NCI-H1417 (cell line): ENCODE data around the gene YES1.

ENCODE experiments used
- DNase-seq, 3 experiments: peaks; one replicate each; lab custom pipeline; 2025; lab: John Stamatoyannopoulos, UW

YES1 gene

GRCh38 chr18:811892-812375 lies at the start of gene YES1:
Gene YES1 (minus strand): TSS chr18:812242. CDS start chr18:756827, 55,415 bp downstream.
- DNase-seq: peak in 2 of 3 experiments; percentile 77 to 86

- DNase-seq: no peak
Observed at GRCh38 chr18:857986-858385, 45.9 kb upstream of the YES1 start.

DNA sequence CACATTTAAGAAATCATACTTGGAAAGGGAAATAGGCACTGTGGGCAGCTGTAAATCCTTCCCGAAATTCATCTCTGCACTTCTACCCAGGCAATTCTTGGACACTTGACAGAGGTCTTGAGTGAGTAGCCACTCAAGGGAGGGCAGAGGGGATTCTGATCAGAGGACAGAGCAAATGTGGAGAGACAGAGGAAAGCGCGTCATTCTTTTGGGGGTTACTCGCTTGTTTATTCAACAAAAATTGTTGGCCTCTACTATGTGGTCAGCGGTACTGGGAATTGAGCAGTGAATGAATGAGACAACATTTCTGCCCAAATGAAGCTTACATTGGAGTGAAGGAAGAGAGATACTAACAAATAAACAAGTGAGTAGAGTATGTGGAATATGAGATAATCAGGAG lies 41.4 kb upstream of the YES1 start:
- no peak for DNase-seq

DNA sequence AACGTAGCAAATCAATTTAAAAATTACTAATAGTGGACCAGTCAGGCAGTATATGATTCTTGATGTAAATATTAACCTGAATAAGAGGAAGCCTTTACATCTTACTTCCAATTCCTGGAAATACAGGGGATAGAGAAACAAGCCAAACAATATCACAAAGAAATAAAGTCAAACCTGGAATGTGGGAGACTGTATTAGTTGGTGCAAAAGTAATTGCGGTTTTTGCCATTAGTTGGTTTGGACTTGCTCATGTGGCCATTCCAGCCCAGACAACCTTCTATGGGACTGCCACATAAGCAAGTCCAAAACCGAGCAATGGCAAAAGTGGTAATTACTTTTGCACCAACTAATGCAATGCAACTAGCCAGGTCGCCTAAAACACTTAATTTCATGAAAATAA lies 38.9 kb upstream of the YES1 start:
- DNase-seq: no peak

DNA sequence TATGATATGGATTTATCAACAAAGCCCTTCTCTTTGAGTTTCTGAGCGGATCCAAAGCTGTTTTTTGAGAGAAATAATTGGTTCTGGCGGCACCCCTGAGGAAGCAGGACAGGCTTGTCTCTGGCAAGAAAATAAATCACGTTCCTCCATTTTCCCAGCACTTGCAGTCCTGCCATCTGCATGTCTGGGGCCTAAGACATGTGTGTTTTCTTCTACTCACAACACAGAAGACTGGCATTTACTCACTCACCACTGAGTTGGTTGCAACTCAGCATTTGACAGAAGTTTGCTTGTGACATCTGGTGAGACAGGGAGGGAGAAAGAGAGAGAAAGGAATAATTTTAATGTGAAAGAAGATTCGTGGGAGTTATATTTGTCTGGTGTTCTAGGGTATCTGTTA lies 37.0 kb upstream of the YES1 start:
- DNase-seq: no peak

GRCh38 chr18:848062-848861 lies 36.2 kb upstream of the YES1 start:
- no peak for DNase-seq

- DNase-seq: no peak
Observed at GRCh38 chr18:845152-845819, 33.2 kb upstream of the YES1 start.

DNA sequence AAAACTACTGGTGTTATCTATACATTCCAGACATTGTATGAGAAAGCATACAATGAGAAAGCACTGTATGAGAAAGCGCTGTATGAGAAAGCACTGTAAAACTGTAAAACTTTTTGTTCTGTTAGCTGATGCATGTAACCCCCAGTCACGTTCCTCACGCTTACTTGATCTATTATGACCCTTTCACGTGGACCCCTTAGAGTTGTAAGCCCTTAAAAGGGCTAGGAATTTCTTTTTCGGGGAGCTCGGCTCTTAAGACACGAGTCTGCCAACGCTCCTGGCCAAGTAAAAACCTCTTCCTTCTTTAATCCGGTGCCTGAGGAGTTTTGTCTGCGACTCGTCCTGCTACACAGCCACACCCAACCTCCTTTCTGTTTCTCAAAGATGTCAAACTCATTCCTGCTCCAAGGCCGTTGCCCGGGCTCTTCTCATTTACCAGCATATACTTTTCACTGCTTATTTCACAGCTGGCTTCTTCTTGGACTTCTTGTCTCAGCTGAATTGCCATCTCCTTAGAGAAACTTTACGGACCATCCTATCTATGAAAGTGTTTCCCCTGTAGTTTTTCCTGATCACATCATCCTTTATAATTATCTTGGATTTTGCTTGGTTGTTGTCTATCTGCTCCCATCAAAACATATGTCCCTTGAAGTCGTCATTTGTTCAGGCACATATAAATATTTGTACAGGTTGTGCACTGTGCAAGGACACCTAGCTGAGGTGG lies 29.8 kb upstream of the YES1 start:
- no peak for DNase-seq

DNA sequence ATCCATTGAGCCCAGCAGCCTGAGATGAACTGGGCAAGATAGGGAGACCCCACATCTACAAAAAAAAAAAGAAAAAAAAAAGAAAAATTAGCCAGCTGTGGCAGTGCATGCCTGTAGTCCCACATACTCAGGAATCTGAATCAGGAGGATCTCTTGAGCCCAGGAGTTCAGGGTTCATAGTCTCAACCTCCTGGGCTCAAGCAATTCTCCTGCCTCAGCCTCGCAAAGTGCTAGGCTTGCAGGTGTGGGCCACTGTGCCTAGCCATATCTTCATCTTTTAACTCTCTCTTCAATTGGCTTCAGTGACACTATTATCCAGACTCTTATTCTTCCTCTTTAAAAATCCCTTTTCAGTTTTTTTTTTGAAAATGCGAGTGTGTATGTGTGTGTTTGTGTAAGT lies 28.5 kb upstream of the YES1 start:
- DNase-seq: no peak

DNA sequence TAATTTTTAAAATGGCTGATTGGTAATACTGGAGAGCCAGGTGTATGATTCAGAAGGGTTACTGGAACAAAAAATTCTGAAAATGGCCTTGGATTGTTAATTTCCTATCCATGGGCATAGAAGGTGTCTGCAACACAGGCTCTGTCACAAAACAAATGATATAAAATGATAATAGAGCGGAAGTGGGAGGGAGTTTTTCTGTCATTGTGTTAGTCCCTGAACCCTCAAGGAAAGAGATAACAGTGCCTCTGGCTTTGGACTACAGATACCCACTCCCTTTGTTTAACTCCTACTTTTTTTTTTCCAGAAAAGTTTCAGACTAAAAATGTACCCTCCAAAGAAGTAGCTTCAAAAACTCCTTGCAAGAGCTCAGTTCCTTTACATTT lies 28.0 kb upstream of the YES1 start:
- no peak for DNase-seq

GRCh38 chr18:839224-840022 lies 27.4 kb upstream of the YES1 start:
- DNase-seq: peak; percentile 76 to 88 (median 80)

DNA sequence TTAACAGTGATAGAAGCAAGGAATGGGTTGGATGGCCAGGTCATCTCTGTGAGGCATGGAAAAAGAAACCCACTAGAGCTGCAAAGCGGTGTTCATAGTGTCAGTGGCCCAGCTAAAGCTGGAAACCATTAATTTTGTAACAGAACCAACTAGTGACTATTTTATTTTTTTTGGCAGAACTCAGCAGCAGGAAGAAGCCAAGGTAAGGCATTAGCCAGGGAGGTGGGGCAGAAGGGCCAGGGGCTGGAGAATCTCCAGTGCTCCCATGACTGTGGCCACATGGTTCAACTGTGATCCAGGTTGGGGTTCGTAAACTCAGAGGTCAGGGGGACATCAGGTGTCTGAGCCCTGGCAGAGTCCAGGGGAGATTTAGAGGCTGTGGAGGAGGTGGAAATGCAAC lies 25.9 kb upstream of the YES1 start:
- no peak for DNase-seq

GRCh38 chr18:834082-834720 lies 22.2 kb upstream of the YES1 start:
- DNase-seq: no peak

- no peak for DNase-seq
Observed at GRCh38 chr18:833197-833596, 21.2 kb upstream of the YES1 start.

GRCh38 chr18:832085-832681 lies 20.1 kb upstream of the YES1 start:
- DNase-seq: peak; percentile 3 to 81 (median 70)

- DNase-seq: peak in 2 of 3 experiments; percentile 13 to 47
Observed at GRCh38 chr18:830315-830901, 18.4 kb upstream of the YES1 start.

GRCh38 chr18:829432-829831 lies 17.4 kb upstream of the YES1 start:
- DNase-seq: no peak

- DNase-seq: no peak
Observed at GRCh38 chr18:827093-827677, 15.1 kb upstream of the YES1 start.

GRCh38 chr18:825891-826585 lies 14.0 kb upstream of the YES1 start:
- DNase-seq: no peak

DNA sequence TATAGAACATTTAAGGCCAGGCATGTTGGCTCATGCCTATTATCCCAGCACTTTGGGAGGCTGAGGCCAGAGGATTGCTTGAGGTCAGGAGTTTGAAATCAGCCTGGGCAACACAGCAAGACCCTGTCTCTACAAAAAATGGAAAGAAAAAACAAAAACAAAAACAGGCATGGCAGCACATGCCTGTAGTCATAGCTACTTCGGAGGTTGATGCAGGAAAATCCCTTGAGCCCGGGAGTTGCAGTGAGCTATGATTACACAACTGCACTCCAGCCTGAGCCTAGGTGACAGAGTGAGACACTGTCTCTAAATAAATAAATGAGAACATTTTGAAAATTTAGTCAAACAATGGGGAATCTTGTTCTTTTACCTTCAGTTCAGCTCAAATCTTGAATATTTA lies 12.1 kb upstream of the YES1 start:
- no peak for DNase-seq
